ENCODE results near the gene NCOA1.
A peak's percentile ranks its signal among the peaks of the same experiment; 100 is the strongest.
"Not testable (repeated sequence)": the region's sequence is repeated elsewhere in the genome, so short reads cannot be mapped to it uniquely, and the experiment has no call there.

Gene NCOA1

GRCh38 chr2:24480245-24480644, 10.8 kb upstream of the NCOA1 start:
- no peak for ATAC-seq
- no peak for TF ChIP-seq TSHZ2 (CRISPR knock-in tag; IDR thresholded peaks at IDR 0.05)
- TF ChIP-seq ZNF8 (CRISPR knock-in tag; IDR thresholded peaks at IDR 0.05), result peak; percentile 80

- ATAC-seq, result no peak
- no peak for TF ChIP-seq ISL1 (CRISPR knock-in tag; IDR thresholded peaks at IDR 0.05)
- no peak for TF ChIP-seq PPARA (CRISPR knock-in tag; IDR thresholded peaks at IDR 0.05; ENCODE audit: borderline replicate concordance)
- TF ChIP-seq TSHZ2 (CRISPR knock-in tag; IDR thresholded peaks at IDR 0.05), result no peak
- TF ChIP-seq GLIS3 (CRISPR knock-in tag; IDR thresholded peaks at IDR 0.05), result no peak
- TF ChIP-seq ZFP3 (CRISPR knock-in tag; IDR thresholded peaks at IDR 0.05), result no peak
- TF ChIP-seq CREB5 (CRISPR knock-in tag; IDR thresholded peaks at IDR 0.05; ENCODE audit: low read depth), result no peak
- TF ChIP-seq PATZ1 (CRISPR knock-in tag; IDR thresholded peaks at IDR 0.05; ENCODE audit: borderline replicate concordance), result no peak
- no peak for TF ChIP-seq ZFP30 (CRISPR knock-in tag; IDR thresholded peaks at IDR 0.05)
- no peak for TF ChIP-seq ZNF70 (CRISPR knock-in tag; IDR thresholded peaks at IDR 0.05)
- no peak for TF ChIP-seq OSR1 (CRISPR knock-in tag; IDR thresholded peaks at IDR 0.05)
- TF ChIP-seq ARNTL (CRISPR knock-in tag; IDR thresholded peaks at IDR 0.05; ENCODE audit: borderline replicate concordance, low read depth), result no peak
- no peak for TF ChIP-seq TOX (CRISPR knock-in tag; IDR thresholded peaks at IDR 0.05; ENCODE audit: borderline replicate concordance)
- no peak for TF ChIP-seq CSDC2 (CRISPR knock-in tag; IDR thresholded peaks at IDR 0.05)
- TF ChIP-seq RARB (CRISPR knock-in tag; IDR thresholded peaks at IDR 0.05), result no peak
- no peak for TF ChIP-seq TCF4 (CRISPR knock-in tag; IDR thresholded peaks at IDR 0.05; ENCODE audit: borderline replicate concordance)
- no peak for TF ChIP-seq CSRNP3 (CRISPR knock-in tag; IDR thresholded peaks at IDR 0.05)
Measured at GRCh38 chr2:24482251-24482971, 8.6 kb upstream of the NCOA1 start.

GRCh38 chr2:24482972-24483300, 8.1 kb upstream of the NCOA1 start:
- ATAC-seq, result no peak
- TF ChIP-seq CSRNP3 (CRISPR knock-in tag; IDR thresholded peaks at IDR 0.05) (no peak), ZFP30 (CRISPR knock-in tag; IDR thresholded peaks at IDR 0.05) (no peak), ZFP3 (CRISPR knock-in tag; IDR thresholded peaks at IDR 0.05) (no peak), OSR1 (CRISPR knock-in tag; IDR thresholded peaks at IDR 0.05) (no peak), ARNTL (CRISPR knock-in tag; IDR thresholded peaks at IDR 0.05; ENCODE audit: borderline replicate concordance, low read depth) (no peak), CREB5 (CRISPR knock-in tag; IDR thresholded peaks at IDR 0.05; ENCODE audit: low read depth) (no peak)

GRCh38 chr2:24484677-24485076, 6.4 kb upstream of the NCOA1 start:
- ATAC-seq, result not testable (repeated sequence)

Measured in SK-N-SH treated with all-trans-retinoic acid at 6 μM for 48 hours (cell line).